HepG2 (cell line): Measurements from ENCODE around the gene FAM120AOS. TPM values are rescaled to one million over a fixed set of nuclear protein-coding genes. Genes with fewer than 3 reads are reported as not detected.

Source experiments
- FOSL1 ChIP-seq: sonication (generic); formaldehyde crosslinking; IDR thresholded peaks from 2 replicates; pipeline ENCODE4 v1.9.0; 2021; ENCODE audit warnings: missing genetic modification reagents, borderline replicate concordance
- GPN1 ChIP-seq: sonication (generic); formaldehyde crosslinking; IDR thresholded peaks from 2 replicates; pipeline ENCODE4 v1.5.1; 2020; ENCODE audit warnings: missing genetic modification reagents, borderline replicate concordance
- HDAC1 ChIP-seq: sonication (generic); formaldehyde crosslinking; IDR thresholded peaks from 2 replicates; pipeline ENCODE4 v1.5.1; 2020; ENCODE audit warnings: mild to moderate bottlenecking, missing genetic modification reagents
- HNRNPL ChIP-seq: fragments of 200-400 bp; formaldehyde crosslinking; IDR thresholded peaks from 2 replicates; pipeline ENCODE4 v1.6.1; 2017; ENCODE audit warnings: mild to moderate bottlenecking, low read depth, low read length
- JUNB ChIP-seq: sonication (generic); formaldehyde crosslinking; IDR thresholded peaks from 2 replicates; pipeline ENCODE4 v1.8.0; 2022; ENCODE audit warnings: missing genetic modification reagents, mild to moderate bottlenecking, borderline replicate concordance
- MBD4 ChIP-seq: IDR thresholded peaks from 2 replicates; pipeline ENCODE4 v1.6.1; 2012; ENCODE audit warnings: low read length, inconsistent platforms, borderline replicate concordance
- MLLT10 ChIP-seq: sonication (generic); formaldehyde crosslinking; IDR thresholded peaks from 2 replicates; pipeline ENCODE4 v1.4.0; 2020; ENCODE audit warnings: missing genetic modification reagents
- NCOA1 ChIP-seq: sonication (generic); formaldehyde crosslinking; IDR thresholded peaks from 2 replicates; pipeline ENCODE4 v1.9.0; 2021; ENCODE audit warnings: missing genetic modification reagents
- POLR2G ChIP-seq: fragments of 200-400 bp; formaldehyde crosslinking; IDR thresholded peaks from 2 replicates; pipeline ENCODE4 v1.6.1; 2018; ENCODE audit warnings: mild to moderate bottlenecking, low read depth, low read length, moderate library complexity
- SMC3 ChIP-seq: IDR thresholded peaks from 2 replicates; pipeline ENCODE4 v1.6.1; 2011; ENCODE audit warnings: low read length, improper control_type of control experiment
- YY1 ChIP-seq: IDR thresholded peaks from 2 replicates; pipeline ENCODE4 v1.6.1; 2011; ENCODE audit warnings: low read length, low read depth, moderate library complexity, mild to moderate bottlenecking; ENCODE audit not compliant: insufficient read depth, insufficient replicate concordance
- ZNF331 ChIP-seq: sonication (generic); formaldehyde crosslinking; IDR thresholded peaks from 2 replicates; pipeline ENCODE4 v1.4.0; 2020; ENCODE audit warnings: missing genetic modification reagents
- ZNF350 ChIP-seq: sonication (generic); formaldehyde crosslinking; IDR thresholded peaks from 2 replicates; pipeline ENCODE4 v1.4.0; 2020; ENCODE audit warnings: mild to moderate bottlenecking, low read depth, missing genetic modification reagents, borderline replicate concordance
- ZNF501 ChIP-seq: sonication (generic); formaldehyde crosslinking; IDR thresholded peaks from 2 replicates; pipeline ENCODE4 v1.5.1; 2020; ENCODE audit warnings: mild to moderate bottlenecking, moderate library complexity, missing genetic modification reagents
- ZNF629 ChIP-seq: sonication (generic); formaldehyde crosslinking; conservative IDR thresholded peaks from 2 replicates; pipeline ENCODE4 v1.5.0; 2020; ENCODE audit warnings: missing genetic modification reagents
- ZNF709 ChIP-seq: sonication (generic); formaldehyde crosslinking; IDR thresholded peaks from 2 replicates; pipeline ENCODE4 v1.5.0; 2020; ENCODE audit warnings: mild to moderate bottlenecking, missing genetic modification reagents
- polyA plus RNA-seq, 8 experiments: library from polyadenylated mRNA; depleted of rRNA in 3 of 8; stranded (reverse) in 7 of 8; unstranded in 1 of 8; fragments of >200 nt; fragmentation: Illumina TruSeq in 4 of 8; extraction: Trizol in 4 of 8; gene quantifications; 2 replicates each; pipeline versions ENCODE4 v1.2.1 to v1.2.3, GENCODE V29; 2011 to 2016; ENCODE audit warnings: low read depth in 4 of 8, missing spikeins in 1 of 8, mixed read lengths in 1 of 8; ENCODE audit not compliant: insufficient read depth in 1 of 8
- total RNA-seq, 5 experiments: library from RNA; depleted of rRNA; stranded (reverse); fragments of >200 nt; fragmentation: Illumina TruSeq; extraction: Trizol; gene quantifications; 2 replicates each; pipeline ENCODE4 v1.2.3, GENCODE V29; 2016; ENCODE audit warnings: low read depth in 1 of 5
- TF ChIP-seq, protein P1 (sequence below): sonication (generic); formaldehyde crosslinking; IDR thresholded peaks from 2 replicates; pipeline ENCODE4 v1.5.0; 2020; ENCODE audit warnings: mild to moderate bottlenecking, missing genetic modification reagents, moderate library complexity
- TF ChIP-seq, protein P2 (sequence below): sonication (generic); formaldehyde crosslinking; IDR thresholded peaks from 2 replicates; pipeline ENCODE4 v1.8.0; 2022; ENCODE audit warnings: missing genetic modification reagents, low read depth, mild to moderate bottlenecking, borderline replicate concordance
- TF ChIP-seq, protein P3 (sequence below): sonication (generic); formaldehyde crosslinking; IDR thresholded peaks from 2 replicates; pipeline ENCODE4 v1.4.0; 2020; ENCODE audit warnings: missing genetic modification reagents
- TF ChIP-seq, protein P4 (sequence below): sonication (generic); formaldehyde crosslinking; IDR thresholded peaks from 2 replicates; pipeline ENCODE4 v1.4.0; 2020; ENCODE audit warnings: missing genetic modification reagents, borderline replicate concordance
- TF ChIP-seq, protein P5 (sequence below): sonication (generic); formaldehyde crosslinking; IDR thresholded peaks from 2 replicates; pipeline ENCODE4 v1.4.0; 2020; ENCODE audit warnings: missing genetic modification reagents

Gene FAM120AOS
- total and polyA plus RNA-seq, 2 of the 13 experiments (the other 11 are each of a cell fraction or from before 2014, with no cell fraction given): 28.2 to 34.6 TPM

DNA sequence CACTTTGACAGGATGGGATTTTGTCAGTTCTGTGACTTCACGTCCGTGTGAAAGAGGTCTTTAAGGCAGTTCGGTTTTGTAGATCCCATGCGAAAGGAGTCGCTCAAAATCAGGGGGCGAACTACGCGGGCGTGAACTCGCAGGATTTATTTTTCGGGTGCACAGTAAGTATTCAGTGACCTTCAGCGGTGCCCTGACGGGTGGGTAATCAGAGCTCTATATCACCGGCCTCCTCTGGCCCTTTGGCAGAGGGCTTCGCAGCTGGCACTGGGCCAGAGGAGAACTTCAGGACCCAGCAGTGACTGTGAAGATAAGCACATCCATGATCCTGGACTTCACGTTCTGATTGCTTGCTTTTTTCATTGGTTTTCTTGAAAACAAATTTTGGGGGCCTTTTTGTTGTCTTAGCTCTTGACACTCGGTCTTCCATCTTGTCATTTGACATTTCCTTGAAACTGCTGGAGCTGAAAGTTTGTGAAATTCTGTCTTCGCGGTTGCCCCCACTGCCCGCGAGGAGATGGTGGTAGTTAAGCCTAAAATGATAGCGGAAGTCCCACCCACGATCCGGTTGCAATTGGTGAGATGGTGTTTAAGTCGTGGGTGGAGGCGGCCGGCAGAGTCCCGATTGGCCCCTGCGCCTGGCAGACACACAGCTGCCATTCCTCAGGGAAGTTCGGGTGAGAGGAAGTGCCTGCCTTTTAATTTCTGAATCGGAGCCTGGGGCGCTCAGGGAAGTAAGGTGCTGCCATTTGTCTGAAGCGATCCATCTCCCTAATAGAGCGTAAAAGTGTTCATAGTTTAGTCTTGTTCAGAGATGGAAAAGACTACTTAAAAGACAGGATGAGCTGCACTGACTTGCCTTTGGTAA lies at the start of gene FAM120AOS (continued):
- TF ChIP-seq, protein P1, sequence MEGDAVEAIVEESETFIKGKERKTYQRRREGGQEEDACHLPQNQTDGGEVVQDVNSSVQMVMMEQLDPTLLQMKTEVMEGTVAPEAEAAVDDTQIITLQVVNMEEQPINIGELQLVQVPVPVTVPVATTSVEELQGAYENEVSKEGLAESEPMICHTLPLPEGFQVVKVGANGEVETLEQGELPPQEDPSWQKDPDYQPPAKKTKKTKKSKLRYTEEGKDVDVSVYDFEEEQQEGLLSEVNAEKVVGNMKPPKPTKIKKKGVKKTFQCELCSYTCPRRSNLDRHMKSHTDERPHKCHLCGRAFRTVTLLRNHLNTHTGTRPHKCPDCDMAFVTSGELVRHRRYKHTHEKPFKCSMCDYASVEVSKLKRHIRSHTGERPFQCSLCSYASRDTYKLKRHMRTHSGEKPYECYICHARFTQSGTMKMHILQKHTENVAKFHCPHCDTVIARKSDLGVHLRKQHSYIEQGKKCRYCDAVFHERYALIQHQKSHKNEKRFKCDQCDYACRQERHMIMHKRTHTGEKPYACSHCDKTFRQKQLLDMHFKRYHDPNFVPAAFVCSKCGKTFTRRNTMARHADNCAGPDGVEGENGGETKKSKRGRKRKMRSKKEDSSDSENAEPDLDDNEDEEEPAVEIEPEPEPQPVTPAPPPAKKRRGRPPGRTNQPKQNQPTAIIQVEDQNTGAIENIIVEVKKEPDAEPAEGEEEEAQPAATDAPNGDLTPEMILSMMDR (CRISPR knock-in tag): no peak
- TF ChIP-seq MBD4 (no peak), ZNF709 (CRISPR knock-in tag) (peak; percentile 36; the same call in 1 of the 2 replicates), GPN1 (CRISPR knock-in tag) (no peak), MLLT10 (no peak), JUNB (CRISPR knock-in tag) (no peak), NCOA1 (CRISPR knock-in tag) (no peak), FOSL1 (no peak), ZNF350 (CRISPR knock-in tag) (no peak), SMC3 (no peak), POLR2G (peak; percentile 64), ZNF331 (0 out of 2 replicates have a peak, but pooled peaks have one; percentile 4), HDAC1 (CRISPR knock-in tag) (0 out of 2 replicates have a peak, but pooled peaks have one; percentile 45), ZNF501 (CRISPR knock-in tag) (peak; percentile 34; the same call in 1 of the 2 replicates), HNRNPL (no peak), ZNF629 (CRISPR knock-in tag) (no peak), YY1 (peak; percentile 75)
- TF ChIP-seq, protein P2, sequence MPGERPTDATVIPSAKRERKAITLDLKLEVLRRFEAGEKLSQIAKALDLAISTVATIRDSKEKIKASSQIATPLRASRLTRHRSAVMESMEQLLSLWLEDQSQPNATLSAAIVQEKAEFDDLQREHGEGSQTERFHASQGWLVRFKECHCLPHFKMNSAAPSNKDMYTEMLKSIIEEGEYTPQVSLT: no peak
- TF ChIP-seq, protein P3, sequence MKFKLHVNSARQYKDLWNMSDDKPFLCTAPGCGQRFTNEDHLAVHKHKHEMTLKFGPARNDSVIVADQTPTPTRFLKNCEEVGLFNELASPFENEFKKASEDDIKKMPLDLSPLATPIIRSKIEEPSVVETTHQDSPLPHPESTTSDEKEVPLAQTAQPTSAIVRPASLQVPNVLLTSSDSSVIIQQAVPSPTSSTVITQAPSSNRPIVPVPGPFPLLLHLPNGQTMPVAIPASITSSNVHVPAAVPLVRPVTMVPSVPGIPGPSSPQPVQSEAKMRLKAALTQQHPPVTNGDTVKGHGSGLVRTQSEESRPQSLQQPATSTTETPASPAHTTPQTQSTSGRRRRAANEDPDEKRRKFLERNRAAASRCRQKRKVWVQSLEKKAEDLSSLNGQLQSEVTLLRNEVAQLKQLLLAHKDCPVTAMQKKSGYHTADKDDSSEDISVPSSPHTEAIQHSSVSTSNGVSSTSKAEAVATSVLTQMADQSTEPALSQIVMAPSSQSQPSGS: no peak
- TF ChIP-seq, protein P4, sequence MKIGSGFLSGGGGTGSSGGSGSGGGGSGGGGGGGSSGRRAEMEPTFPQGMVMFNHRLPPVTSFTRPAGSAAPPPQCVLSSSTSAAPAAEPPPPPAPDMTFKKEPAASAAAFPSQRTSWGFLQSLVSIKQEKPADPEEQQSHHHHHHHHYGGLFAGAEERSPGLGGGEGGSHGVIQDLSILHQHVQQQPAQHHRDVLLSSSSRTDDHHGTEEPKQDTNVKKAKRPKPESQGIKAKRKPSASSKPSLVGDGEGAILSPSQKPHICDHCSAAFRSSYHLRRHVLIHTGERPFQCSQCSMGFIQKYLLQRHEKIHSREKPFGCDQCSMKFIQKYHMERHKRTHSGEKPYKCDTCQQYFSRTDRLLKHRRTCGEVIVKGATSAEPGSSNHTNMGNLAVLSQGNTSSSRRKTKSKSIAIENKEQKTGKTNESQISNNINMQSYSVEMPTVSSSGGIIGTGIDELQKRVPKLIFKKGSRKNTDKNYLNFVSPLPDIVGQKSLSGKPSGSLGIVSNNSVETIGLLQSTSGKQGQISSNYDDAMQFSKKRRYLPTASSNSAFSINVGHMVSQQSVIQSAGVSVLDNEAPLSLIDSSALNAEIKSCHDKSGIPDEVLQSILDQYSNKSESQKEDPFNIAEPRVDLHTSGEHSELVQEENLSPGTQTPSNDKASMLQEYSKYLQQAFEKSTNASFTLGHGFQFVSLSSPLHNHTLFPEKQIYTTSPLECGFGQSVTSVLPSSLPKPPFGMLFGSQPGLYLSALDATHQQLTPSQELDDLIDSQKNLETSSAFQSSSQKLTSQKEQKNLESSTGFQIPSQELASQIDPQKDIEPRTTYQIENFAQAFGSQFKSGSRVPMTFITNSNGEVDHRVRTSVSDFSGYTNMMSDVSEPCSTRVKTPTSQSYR: no peak
- TF ChIP-seq, protein P5, sequence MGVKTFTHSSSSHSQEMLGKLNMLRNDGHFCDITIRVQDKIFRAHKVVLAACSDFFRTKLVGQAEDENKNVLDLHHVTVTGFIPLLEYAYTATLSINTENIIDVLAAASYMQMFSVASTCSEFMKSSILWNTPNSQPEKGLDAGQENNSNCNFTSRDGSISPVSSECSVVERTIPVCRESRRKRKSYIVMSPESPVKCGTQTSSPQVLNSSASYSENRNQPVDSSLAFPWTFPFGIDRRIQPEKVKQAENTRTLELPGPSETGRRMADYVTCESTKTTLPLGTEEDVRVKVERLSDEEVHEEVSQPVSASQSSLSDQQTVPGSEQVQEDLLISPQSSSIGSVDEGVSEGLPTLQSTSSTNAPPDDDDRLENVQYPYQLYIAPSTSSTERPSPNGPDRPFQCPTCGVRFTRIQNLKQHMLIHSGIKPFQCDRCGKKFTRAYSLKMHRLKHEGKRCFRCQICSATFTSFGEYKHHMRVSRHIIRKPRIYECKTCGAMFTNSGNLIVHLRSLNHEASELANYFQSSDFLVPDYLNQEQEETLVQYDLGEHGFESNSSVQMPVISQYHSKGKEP (CRISPR knock-in tag): no peak
